Upper lobe of right lung (tissue), 1 donor: ENCODE results near the gene NXPE4. TPM values are rescaled to one million over a fixed set of nuclear protein-coding genes. Genes with fewer than 3 reads are reported as not detected.

Experiments used
- ATAC-seq: fragments of 200-7000 bp; cut with Tn5 transposase; one replicate; pipeline ENCODE4 v1.9.1; 2020; ENCODE audit warnings: mild to moderate bottlenecking, moderate library complexity
- DNase-seq: peaks from one replicate; pipeline ENCODE4 v3.0.0-alpha.2; 2020
- H3K27ac ChIP-seq: fragments of 200-600 bp; one replicate; pipeline ENCODE4 v1.8.0; 2022
- H3K27me3 ChIP-seq: fragments of 200-600 bp; one replicate; pipeline ENCODE4 v1.8.0; 2022; ENCODE audit warnings: mild to moderate bottlenecking
- H3K36me3 ChIP-seq: fragments of 200-600 bp; one replicate; pipeline ENCODE4 v1.8.0; 2022
- H3K4me1 ChIP-seq: fragments of 200-600 bp; one replicate; pipeline ENCODE4 v1.8.0; 2022
- H3K4me3 ChIP-seq: fragments of 200-600 bp; one replicate; pipeline ENCODE4 v1.8.0; 2022; ENCODE audit warnings: mild to moderate bottlenecking
- H3K9me3 ChIP-seq: fragments of 200-600 bp; one replicate; pipeline ENCODE4 v1.8.0; 2022
- intact Hi-C: fragments of 100-400 bp; cut with DNase I; formaldehyde crosslinking; loops from one replicate; pipeline ENCODE4 v1.11.0; 2022
- total RNA-seq: library from RNA; stranded (reverse); fragmentation: NEBNext Ultra II Directional; extraction: Animal tissue kit (Norgen Biotek cat#: 25700); gene quantifications from one replicate; pipeline ENCODE4 v1.2.1, GENCODE V29; 2021
- TF ChIP-seq, protein P1 (sequence below): fragments of 200-600 bp; IDR thresholded peaks from one replicate; pipeline ENCODE4 v1.8.0; 2022; ENCODE audit warnings: antibody characterized with exemption
- donor health status: DM: no; HTN: yes; CAD: no; lungs with severe emphysema.

Gene NXPE4
- total RNA-seq, 1 donor from 2014 or later = not detected

- DNase-seq = no peak
- TF ChIP-seq, protein P1, sequence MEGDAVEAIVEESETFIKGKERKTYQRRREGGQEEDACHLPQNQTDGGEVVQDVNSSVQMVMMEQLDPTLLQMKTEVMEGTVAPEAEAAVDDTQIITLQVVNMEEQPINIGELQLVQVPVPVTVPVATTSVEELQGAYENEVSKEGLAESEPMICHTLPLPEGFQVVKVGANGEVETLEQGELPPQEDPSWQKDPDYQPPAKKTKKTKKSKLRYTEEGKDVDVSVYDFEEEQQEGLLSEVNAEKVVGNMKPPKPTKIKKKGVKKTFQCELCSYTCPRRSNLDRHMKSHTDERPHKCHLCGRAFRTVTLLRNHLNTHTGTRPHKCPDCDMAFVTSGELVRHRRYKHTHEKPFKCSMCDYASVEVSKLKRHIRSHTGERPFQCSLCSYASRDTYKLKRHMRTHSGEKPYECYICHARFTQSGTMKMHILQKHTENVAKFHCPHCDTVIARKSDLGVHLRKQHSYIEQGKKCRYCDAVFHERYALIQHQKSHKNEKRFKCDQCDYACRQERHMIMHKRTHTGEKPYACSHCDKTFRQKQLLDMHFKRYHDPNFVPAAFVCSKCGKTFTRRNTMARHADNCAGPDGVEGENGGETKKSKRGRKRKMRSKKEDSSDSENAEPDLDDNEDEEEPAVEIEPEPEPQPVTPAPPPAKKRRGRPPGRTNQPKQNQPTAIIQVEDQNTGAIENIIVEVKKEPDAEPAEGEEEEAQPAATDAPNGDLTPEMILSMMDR = no peak
- no peak overlapping the region for H3K27ac ChIP-seq
- H3K36me3 ChIP-seq = no peaks in the 10 kb centered on the region
- H3K4me3 ChIP-seq = no peak overlapping the region
- ATAC-seq = no peak
- intact Hi-C loops = no loop called here
- no peaks in the 10 kb centered on the region for H3K9me3 ChIP-seq
- H3K27me3 ChIP-seq = no peaks in the 10 kb centered on the region
- no peaks in the 10 kb centered on the region for H3K4me1 ChIP-seq
These were observed 2.9 kb upstream of the NXPE4 start for GRCh38 chr11:114598461-114598860.

GRCh38 chr11:114596175-114596919 is 761 bp upstream of the NXPE4 start:
- intact Hi-C loops = no loop called here
- TF ChIP-seq, protein P1 = no peak

DNA sequence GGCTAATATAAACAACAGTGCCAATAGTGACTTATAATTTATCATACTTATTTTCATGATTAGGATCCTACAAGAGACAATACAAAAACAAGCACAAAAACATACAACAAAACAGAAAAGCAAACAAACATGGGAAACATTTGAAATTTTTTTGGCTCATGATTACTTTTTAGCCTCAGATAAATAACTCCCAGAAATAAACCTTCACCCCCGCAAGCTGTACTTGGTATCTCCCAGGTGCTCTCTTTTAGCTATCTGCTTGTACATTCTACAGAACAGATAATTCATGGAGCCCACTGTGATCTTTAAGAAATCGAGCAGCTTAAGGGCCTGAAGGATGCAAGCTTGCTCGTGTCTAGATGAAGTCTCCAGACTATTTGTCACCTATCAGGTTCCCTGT is 883 bp downstream of the NXPE4 start:
- H3K4me3 ChIP-seq = no peak overlapping the region
- no peaks in the 10 kb centered on the region for H3K36me3 ChIP-seq
- ATAC-seq (no peak), DNase-seq (no peak)
- intact Hi-C loops = no loop called here
- H3K9me3 ChIP-seq = no peaks in the 10 kb centered on the region
- no peak overlapping the region for H3K27ac ChIP-seq
- no peaks in the 10 kb centered on the region for H3K27me3 ChIP-seq
- TF ChIP-seq, protein P1 = no peak
- no peaks in the 10 kb centered on the region for H3K4me1 ChIP-seq

More at GRCh38 chr11:114596175-114596919, 761 bp upstream of the NXPE4 start:
- Histone ChIP-seq H3K36me3 (no peaks in the 10 kb centered on the region), H3K27ac (no peak overlapping the region), H3K4me1 (no peaks in the 10 kb centered on the region), H3K4me3 (no peak overlapping the region), H3K27me3 (no peaks in the 10 kb centered on the region), H3K9me3 (no peaks in the 10 kb centered on the region)
- ATAC-seq (no peak), DNase-seq (no peak)

DNA sequence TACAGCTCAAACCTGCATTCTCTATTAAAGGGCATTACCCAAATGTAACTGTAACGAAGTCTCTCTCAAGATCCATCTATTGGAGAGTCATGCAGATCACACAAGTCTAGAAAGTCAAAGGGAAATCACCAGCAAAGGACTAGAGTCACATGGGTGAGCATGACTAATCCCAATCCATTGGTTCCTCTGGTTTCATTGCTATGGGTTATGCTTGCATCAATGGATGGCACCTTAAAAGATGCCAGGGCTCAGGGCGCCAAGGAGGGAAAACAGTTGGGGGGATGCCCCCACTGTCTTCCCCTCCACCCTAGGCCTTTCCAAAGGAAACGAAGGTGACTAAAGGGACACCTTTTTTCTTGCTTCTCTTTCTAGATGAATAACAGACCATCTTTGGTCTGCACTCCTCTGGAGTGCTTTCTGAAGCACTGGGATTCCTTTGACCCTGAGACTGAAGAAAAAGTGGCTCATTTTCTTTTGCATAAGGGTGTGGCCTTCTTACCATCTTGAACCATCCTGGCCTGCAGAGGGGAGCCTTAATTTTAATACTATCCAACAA is 8.1 kb downstream of the NXPE4 start:
- Histone ChIP-seq H3K4me3 (no peak overlapping the region), H3K4me1 (no peaks in the 10 kb centered on the region), H3K27me3 (no peaks in the 10 kb centered on the region), H3K27ac (no peak overlapping the region), H3K36me3 (no peaks in the 10 kb centered on the region), H3K9me3 (peaks cover 14% of the 10 kb centered on the region)
- ATAC-seq (no peak), DNase-seq (no peak)
- TF ChIP-seq, protein P1 = no peak
- intact Hi-C loops = no loop called here

DNA sequence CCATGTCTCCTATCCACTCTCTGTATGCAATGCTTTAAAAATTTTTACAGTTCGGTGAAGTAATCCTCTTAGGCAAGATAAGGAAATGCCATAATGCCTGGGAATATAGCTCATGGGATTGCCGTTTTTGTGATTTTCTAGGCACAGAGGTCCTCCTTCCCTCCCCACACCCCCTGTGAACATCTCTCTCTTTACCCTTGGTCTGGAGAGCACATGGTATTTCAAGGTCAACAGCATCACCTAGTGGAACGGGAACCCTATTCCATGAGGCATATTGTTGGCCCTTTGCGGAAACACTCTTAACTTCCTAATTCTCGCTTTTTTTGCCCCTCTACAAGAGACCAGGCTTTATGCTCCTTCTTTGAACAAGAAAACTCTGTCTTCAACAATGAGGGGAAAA is 8.8 kb downstream of the NXPE4 start:
- DNase-seq (no peak), ATAC-seq (no peak)
- H3K4me3 ChIP-seq = no peak overlapping the region
- peaks cover 14% of the 10 kb centered on the region for H3K9me3 ChIP-seq
- TF ChIP-seq, protein P1 = no peak
- H3K4me1 ChIP-seq = no peaks in the 10 kb centered on the region
- intact Hi-C loops = no loop called here
- no peak overlapping the region for H3K27ac ChIP-seq
- no peaks in the 10 kb centered on the region for H3K27me3 ChIP-seq
- no peaks in the 10 kb centered on the region for H3K36me3 ChIP-seq
